IPS-NIHi7 (cell line): Measurements from ENCODE around the gene PCNX2.

ENCODE experiments used
- DNase-seq: peaks from one replicate; pipeline ENCODE4 v3.0.0; 2012; ENCODE audit warnings: mixed read lengths; ENCODE audit errors: extremely low spot score

PCNX2 gene

DNA sequence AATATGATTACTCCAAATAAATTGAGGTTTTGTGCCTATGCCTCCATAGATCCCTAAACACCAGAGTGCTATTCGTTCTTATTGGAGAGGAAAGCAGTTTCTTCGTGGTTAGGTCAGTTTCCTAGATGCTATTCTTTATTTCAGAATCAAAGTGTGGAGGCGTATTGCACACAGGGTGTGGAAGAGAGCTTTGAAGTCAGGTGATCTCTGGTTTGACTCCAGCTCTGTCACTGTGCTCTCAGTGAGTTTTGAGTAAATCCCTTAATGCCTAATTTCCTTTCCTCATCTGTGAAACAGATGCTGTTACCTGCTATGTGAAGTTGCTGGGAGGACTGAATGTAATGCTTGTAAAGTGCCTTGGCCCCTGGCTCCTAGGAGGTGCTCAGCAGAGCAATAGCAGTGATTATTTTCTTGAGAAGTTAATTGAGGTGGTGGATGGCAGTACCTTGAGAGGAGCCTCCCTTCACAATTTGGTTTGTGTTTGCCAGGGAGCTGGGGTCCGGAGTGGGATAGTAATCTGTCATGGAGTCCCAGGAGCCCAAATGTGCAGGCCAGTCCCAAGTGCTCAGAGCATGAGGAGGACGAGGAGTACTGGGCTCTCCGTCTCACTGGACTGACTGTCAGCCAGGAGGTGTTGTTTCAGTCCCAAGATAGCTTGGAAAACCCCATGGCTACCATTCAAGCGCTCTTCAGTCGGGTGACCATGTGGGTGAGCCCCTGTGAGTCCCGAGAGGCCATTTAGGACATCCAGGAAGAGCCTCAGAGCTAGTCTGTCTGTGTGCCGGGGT lies 330.2 kb downstream of the PCNX2 start:
- DNase-seq = no peak

DNA sequence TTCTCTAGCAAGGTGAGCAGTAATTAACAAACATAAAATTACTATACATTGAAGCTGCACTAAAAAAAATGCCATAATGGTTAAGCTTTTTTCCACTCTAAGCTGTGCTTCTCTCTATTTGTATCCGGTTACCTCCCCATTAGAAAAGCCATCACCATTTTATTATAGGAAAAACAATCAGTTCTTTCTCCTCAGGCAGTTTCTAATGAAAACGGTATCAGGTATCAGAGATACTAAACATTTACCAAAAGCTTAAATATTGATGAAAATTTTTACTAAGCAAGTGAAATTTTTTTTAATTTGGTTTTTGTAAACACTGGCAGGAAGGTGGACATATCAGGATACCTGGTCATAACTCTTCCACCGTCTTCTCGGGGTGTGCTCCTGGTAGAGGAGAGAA lies 330.9 kb downstream of the PCNX2 start:
- DNase-seq = no peak

GRCh38 chr1:232962761-232963745 lies 332.5 kb downstream of the PCNX2 start:
- DNase-seq = no peak

DNA sequence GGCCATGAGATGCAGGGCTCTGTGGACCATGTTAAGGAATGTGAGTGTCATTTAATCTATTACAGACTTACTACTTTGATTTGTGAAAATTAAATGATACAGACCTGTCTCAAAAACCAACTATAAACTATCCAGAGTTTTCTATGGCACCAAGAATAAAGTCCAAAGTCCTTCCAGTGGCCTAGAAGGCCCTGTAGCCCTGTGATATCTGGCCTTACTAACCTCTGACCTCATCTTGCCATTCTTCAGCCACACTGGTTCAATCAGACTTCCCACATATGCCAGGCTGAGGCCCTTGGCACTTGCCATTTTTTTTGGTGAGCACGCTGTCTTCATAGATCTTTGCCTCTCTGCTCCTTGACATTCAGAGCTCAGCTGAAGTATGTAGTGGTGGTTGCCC lies 337.5 kb downstream of the PCNX2 start:
- no peak for DNase-seq

- no peak for DNase-seq
Observed at GRCh38 chr1:232956081-232956480, 339.4 kb downstream of the PCNX2 start.

DNA sequence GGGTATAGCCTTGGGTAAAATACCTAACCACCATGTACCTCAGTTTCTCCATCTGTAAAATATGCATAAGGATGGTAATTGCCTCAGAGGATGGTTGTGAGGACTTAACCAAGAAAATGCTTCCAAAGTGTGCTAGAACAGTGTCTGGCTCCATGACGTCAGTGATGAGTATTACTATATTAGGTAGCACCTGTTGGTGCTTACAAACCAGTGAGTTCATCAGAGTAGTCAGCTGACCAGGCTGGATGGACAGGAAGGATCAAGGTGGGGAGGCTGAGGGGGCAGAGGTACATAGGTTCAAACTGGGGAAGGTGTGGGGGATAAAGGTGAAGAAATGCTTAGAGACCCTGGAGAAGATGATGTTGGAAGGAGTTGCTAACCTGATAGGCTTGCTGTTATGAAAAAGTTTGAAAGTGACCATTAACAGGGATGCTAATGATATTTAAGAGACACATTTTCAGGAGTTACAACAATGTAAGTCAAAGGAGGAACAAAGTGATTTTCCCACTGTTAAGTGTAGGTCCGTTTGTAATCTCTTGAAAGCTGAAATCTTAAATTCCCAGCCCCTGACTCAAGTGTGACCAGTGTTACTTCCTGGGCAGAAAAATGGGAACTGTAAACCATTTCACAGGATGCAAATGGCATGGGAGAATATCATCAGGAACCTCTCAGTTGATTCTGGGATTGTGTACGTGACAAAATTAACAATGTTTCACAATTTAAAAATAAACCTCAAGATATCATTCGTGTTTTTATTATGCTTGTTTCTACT lies 340.7 kb downstream of the PCNX2 start:
- no peak for DNase-seq

DNA sequence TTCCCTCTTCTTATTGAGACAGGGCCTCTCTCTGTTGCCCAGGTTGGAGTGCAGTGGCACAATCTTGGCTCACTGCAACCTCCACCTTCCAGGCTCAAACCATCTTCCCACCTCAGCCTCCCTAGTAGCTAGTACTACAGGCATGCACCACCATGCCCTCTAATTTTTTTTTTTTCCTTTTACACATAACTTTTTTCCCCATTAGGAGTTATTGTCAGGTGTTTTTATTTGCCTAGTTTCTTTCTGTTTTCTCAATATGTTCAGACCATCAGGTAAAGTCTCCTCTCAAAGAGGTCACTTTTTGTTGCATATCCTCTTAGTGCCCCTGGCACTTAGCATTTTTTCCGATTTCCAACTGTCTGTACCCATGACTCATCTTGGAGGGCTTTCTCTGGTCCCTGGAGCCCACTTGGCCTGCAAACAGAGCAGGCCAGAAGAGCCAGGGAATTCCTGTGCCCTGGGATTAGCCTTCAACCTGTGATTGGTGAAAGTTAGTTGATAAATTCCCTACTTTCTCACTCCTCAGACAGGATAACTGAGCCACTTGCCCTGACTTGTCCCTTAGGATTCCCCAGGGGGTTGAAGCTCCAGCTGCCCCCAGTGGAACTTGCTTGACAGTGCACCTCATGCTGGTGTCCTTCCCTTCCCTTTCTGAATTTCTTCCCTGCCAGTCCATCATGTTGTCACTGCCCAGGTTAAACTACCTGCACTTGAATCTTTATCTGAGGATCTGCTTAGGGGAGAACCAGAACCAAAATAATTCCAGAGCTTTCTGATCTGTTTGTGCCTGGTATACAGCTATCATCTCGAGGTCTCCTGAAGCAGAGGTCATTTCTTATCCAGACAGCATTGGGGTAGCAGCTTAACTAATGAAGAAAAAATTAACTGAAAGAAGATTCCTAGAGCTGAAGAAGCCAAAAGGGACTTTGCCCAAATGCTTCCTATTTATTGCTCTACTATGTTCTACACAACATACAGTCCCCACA lies 342.7 kb downstream of the PCNX2 start:
- DNase-seq = peak; percentile 83

DNA sequence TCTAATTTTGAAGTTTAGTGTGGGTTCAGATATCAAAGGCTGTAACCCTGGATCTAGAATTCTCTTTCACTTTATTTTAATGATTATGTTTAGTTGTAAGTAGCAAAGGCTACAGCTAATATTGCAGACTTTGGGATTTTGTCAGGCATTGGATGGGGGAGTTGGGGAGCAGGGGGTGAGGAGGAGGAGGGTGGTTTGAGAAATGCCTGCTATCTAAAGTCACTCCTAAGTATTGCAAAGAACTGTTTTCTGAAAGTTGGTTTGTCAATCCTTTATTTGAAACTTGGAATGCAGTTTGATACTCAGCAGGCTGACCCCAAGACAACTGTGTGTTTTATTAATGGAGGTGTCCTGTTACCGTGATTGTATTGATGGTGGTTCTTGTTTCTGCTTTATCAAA lies 343.9 kb downstream of the PCNX2 start:
- no peak for DNase-seq

- peak; percentile 43 for DNase-seq
Observed at GRCh38 chr1:232951180-232951579, 344.3 kb downstream of the PCNX2 start.

GRCh38 chr1:232950197-232951176 lies 345.0 kb downstream of the PCNX2 start, which contains the start of gene NTPCR:
NTPCR (plus strand) TSS chr1:232950611; CDS start chr1:232950711, 100 bp downstream.
- peak; percentile 99 for DNase-seq

DNA sequence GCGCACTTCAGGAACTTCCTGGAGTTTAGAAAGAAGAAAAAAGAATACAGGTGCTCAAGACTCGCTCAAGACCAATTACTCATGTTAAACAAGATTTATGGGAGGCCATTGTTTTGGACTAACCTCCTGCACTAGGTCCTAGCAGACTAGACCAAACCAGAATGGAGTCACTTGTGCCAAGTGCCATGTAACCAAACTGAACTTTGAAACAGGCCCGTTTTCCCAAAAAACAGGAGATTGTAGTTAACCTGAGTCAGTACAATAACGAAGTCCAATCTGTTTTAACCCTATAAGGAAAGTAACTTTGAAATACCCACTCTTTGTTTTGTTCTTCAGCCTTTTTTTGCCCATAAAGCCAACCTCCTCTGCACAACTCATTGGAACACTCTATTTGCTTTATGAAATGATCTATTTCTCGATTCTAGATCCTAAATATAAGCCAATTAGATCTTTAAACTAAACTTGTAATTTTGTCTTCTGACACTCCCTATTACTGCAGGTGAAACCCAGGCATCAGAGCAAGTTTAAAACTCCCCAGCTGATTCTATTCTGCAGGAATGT lies 345.8 kb downstream of the PCNX2 start:
- no peak for DNase-seq

DNA sequence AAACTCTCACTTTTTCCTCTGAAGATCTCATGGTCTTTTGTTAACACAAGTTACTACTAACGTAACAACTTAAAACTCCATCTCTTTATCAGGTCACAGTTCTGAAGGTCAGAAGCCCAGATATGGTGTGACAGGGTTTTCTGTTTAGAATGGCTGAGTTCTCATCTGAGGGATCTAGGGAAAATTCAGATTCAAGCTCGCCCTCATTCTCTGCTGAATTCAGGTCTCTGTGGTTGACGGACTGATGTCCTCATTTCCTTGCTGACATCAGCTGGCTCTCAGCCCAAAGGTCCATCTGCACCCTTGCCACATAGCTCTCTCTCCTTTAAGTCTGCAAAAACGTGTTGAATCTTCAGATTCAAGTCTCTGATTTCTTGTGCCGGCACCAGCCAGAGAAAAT lies 351.2 kb downstream of the PCNX2 start:
- DNase-seq = no peak

GRCh38 chr1:232943679-232944252 lies 351.8 kb downstream of the PCNX2 start:
- DNase-seq = no peak

GRCh38 chr1:232942413-232943294 lies 352.9 kb downstream of the PCNX2 start:
- DNase-seq = no peak

DNA sequence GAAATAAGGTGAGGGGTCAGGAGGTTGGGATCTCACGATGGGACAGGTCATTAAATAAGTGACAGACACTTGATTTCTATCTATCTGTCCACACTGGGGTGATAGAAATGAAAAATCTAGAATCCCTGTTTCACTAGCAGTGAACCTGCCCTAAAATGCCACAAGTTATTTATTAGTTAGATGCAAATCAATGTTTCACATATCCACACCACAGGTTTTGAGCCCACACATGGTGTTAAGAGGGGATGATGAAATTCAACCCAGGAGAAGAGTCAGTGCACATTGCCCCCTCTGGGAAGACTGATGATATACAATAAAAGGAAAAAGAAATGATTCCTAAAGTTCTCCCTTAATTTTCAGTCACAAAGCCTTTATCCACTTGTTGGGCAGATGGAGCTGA lies 355.3 kb downstream of the PCNX2 start:
- no peak for DNase-seq

DNA sequence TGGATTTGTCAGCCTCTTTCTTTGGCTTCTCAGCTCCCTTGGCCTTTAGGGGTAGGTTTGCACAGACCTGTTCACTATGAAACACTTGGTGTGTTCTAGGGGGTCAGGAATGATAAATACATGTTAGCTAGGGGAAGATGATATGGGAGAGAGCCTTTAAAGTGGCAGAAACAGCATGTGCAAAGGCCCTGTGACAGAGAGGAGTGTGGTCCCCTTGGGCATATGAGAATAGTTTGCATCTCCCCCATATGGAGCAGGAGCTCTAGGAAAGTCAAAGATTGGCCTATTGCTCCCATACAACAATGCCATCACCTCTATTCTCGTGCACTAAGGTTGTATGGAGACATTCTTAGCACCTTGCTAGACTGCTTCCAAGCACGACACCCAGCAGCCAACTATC lies 355.8 kb downstream of the PCNX2 start:
- DNase-seq = no peak

DNA sequence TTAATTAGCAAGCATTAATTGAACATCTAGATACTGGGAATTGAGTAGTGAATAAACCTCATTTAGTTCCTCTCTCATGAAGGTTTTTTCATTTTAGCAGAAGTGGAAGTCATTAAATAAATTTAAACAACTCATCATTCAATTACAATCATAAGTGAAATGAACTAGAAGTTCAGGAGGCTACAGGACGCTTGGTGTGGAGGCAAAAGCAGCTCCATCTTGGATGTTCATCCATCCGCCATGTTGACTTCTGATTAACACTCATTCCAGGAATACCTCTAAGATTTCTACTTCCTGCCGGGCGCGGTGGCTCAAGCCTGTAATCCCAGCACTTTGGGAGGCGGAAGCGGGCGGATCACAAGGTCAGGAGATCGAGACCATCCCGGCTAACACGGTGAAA lies 356.6 kb downstream of the PCNX2 start:
- DNase-seq = no peak
